GM21360 (cell line): Measurements from ENCODE around the gene IL11RA.
A peak's percentile ranks its signal among the peaks of the same experiment; 100 is the strongest.

ENCODE experiments used
- ATAC-seq: cut with Tn5 transposase; IDR thresholded peaks from one replicate; pipeline ENCODE4 v1.9.1; 2021; ENCODE audit warnings: mild to moderate bottlenecking, moderate library complexity; ENCODE audit not compliant: unreplicated experiment

IL11RA gene

GRCh38 chr9:34684816-34685215 is 32.8 kb downstream of the IL11RA start:
- no peak for ATAC-seq

GRCh38 chr9:34685591-34685990 is 33.6 kb downstream of the IL11RA start:
- ATAC-seq: no peak

- no peak for ATAC-seq
Measured at GRCh38 chr9:34686231-34686630, 34.2 kb downstream of the IL11RA start.

- ATAC-seq: no peak
Measured at GRCh38 chr9:34686732-34687131, 34.7 kb downstream of the IL11RA start.

- ATAC-seq: no peak
Measured at GRCh38 chr9:34687276-34688030, 35.5 kb downstream of the IL11RA start.

GRCh38 chr9:34688329-34689115 is 36.5 kb downstream of the IL11RA start:
- ATAC-seq: no peak

- no peak for ATAC-seq
Measured at GRCh38 chr9:34689116-34689470, 37.1 kb downstream of the IL11RA start.

GRCh38 chr9:34689512-34689911 is 37.5 kb downstream of the IL11RA start:
- ATAC-seq: no peak

- ATAC-seq: no peak
Measured at GRCh38 chr9:34690983-34691935, 39.3 kb downstream of the IL11RA start, which contains the start of gene CCL19. TSS of gene CCL19 (minus strand) at chr9:34691276. CDS start at chr9:34691139, 137 bp downstream.

- ATAC-seq: no peak
Measured at GRCh38 chr9:34691936-34692315, 39.9 kb downstream of the IL11RA start.

- ATAC-seq: no peak
Measured at GRCh38 chr9:34693560-34693959, 41.6 kb downstream of the IL11RA start.

GRCh38 chr9:34694811-34695210 is 42.8 kb downstream of the IL11RA start:
- no peak for ATAC-seq

GRCh38 chr9:34701023-34701768 is 49.2 kb downstream of the IL11RA start:
- peak; percentile 49 for ATAC-seq

GRCh38 chr9:34701769-34702736 is 50.1 kb downstream of the IL11RA start:
- peak; percentile 64 for ATAC-seq

GRCh38 chr9:34707130-34707529 is 55.1 kb downstream of the IL11RA start:
- ATAC-seq: no peak

- no peak for ATAC-seq
Measured at GRCh38 chr9:34709196-34709978, 57.4 kb downstream of the IL11RA start.

GRCh38 chr9:34710023-34710422 is 58.0 kb downstream of the IL11RA start, which contains the start of gene CCL21:
TSS of gene CCL21 (minus strand) at chr9:34710136. CDS start at chr9:34710066, 70 bp downstream.
- no peak for ATAC-seq
